DMS53 (cell line): ENCODE results near the gene PRSS53.

ENCODE experiments used
- DNase-seq: peaks from one replicate; lab custom pipeline; 2025; lab: John Stamatoyannopoulos, UW

Gene PRSS53

DNA sequence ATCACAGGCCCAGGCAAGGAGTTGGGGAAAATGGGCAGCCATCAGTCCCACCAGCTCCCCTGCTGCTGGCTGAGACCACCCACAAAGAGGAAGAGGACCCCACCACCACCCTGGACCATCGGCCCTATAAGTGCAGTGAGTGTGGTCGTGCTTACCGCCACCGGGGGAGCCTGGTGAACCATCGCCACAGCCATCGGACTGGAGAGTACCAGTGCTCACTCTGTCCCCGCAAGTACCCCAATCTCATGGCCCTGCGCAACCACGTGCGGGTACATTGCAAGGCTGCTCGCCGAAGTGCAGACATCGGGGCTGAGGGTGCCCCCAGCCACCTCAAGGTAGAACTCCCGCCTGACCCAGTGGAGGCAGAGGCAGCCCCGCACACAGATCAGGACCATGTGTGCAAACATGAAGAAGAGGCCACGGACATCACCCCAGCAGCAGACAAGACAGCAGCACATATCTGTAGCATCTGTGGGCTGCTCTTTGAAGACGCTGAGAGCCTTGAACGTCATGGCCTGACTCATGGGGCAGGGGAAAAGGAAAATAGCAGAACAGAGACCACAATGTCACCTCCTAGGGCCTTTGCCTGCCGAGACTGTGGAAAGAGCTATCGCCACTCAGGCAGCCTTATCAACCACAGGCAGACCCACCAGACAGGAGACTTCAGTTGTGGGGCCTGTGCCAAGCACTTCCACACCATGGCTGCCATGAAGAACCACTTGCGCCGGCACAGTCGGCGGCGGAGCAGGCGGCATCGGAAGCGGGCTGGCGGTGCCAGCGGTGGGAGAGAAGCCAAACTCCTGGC lies 10.9 kb downstream of the PRSS53 start:
- DNase-seq: no peak

DNA sequence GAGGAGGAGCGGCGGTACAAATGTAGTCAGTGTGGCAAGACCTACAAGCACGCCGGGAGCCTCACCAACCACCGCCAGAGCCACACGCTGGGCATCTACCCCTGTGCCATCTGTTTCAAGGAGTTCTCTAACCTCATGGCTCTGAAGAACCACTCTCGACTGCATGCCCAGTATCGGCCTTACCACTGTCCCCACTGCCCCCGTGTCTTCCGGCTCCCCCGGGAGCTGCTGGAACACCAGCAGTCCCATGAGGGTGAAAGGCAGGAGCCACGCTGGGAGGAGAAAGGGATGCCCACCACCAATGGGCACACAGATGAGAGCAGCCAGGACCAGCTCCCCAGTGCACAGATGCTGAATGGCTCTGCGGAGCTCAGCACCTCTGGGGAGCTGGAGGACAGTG lies 11.7 kb downstream of the PRSS53 start:
- no peak for DNase-seq

DNA sequence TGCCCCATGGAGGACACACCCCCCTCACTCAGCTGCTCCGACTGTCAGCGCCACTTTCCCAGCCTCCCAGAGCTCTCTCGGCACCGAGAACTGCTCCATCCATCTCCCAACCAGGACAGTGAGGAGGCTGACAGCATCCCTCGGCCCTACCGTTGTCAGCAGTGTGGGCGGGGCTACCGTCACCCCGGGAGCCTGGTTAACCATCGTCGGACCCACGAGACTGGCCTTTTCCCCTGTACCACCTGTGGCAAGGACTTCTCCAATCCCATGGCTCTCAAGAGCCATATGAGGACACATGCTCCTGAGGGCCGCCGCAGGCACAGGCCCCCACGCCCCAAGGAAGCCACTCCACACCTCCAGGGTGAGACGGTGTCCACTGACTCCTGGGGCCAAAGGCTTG lies 12.4 kb downstream of the PRSS53 start:
- DNase-seq: no peak

DNA sequence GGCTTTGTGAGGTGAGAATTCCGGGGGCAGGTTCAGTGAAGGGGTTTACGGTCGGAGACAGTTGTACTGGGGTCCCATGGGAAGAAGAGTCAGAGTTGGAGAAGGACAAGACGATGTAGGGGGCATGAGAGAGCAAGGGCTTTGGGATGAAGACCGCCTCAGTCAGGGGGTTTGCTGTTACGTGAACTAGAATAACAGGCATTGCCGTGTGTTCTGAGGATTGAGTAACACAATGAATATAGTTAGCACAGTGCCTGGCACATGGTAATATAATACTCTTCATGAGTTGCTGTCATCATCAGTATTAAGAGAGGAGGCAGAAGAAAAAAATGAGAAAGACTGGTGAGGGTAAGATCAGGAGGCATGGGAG lies 13.9 kb downstream of the PRSS53 start:
- peak; percentile 24 for DNase-seq

DNA sequence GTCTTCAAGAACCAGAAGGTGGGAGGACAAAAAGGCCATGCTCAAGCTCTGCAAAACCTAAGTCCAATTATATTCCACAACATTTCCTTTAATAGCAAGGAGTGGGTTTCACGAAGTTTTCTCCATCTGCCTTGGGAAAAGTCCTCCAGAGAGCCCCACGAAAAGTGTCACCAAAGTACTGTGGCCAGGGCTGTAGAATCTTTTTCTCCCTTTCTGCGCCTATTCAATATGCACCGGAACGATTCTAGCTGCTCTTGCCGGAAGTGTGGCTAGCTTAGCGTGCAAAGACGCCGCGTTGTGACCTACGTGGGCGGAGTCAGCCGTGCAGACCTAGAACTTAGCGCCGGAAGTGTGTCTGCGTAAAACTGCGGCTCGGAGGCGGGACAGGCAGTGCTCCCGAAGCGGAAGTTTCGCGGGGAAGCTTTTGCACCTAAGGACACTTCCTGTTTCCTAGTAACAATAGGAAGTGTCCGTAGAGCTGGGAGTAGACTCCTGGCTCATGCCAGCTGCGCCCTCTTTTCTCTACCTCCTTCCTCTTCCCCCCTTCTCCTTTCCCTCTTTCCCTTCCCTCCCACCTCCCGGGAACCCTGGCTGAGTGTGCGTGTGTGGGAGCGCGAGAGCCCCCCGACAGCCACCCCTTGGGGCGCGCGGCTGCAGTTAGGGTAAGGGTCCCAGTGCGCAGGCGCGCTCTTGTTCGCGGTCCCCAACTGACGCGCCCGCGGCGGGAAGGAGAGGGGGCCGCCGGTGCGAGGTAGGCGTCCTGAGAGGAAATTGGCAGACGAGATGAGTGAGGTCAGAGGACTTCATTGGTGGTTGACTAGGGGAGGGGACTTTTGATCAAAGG lies 14.6 kb downstream of the PRSS53 start, which contains the start of the genes ZNF646 and ZNF668:
ZNF646 (plus strand) TSS at position 453 of the 844 bp plus-strand sequence. CDS start 1,903 bp downstream, outside the sequence.
ZNF668 (minus strand) TSS at position 271 of the 844 bp plus-strand sequence. CDS start 9,781 bp downstream, outside the sequence.
- DNase-seq: peak; percentile 99

DNA sequence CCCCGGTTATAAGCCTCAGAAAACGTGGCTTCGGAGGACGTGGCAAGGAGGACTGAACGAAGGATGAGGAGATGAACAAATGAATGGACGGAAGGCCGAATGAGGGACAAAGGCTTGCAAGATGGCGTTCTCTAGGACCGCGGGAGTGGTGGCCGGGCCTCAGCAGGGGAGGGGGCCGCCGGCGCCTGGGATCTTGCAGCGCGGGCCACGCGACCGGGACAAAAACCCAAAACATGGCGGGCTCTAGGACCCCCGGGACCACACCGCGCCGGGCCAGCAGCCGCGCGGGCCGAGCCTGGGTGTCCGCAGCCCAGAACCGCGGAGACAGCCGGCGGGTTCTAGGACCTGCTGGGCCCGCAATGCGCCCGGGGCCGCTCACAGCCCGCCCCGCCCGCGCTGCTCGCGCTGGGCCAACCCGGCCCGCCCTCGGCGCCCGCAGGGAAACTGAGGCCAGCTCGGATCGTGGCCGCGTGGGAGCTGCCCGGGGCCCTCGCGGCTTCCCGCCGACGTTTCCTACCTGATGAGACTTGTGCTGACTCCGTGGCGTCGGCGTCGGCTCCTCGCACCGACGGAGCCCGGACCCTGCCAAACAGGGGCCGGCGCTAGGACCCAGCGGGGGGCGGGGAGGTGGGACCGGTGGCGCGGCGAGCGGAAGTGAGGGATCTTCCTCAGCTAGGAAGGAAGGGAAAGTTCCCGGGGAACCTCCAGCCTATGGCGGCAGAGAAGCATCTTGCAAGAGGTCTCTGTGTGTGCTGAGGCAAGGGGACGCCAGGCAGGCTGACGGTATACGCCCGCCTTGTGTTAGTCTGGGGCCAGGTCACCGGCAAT lies 15.4 kb downstream of the PRSS53 start:
- peak; percentile 93 for DNase-seq

DNA sequence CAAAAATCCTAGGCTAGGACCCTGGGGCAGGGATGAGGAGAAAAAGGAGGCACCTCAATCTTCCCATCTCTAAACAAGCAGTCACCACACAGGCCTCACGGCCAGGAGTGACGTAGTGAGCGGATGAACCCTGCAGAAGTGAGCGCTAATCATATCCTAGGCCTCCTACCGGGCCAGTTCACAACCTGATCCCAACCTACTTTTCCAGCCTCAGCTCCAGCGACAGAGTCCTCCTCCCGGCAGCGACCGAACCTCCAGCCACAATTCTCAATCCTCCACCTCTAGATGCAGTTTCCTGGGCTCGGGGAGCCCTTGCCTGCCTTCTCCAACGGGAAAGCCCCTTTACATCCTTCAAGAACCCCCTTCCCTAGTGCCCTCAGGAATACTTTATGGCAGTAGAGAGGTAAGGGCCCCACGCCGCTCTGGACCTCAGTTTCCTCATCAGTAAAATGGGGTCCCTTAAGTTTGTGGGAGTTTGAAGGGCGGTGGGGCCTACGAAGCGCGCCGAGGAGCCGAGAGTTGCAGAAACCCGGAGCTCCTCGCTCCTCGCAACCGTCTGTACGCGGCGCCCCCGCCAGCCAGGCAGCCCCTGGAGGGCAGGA lies 16.1 kb downstream of the PRSS53 start:
- DNase-seq: peak; percentile 47

DNA sequence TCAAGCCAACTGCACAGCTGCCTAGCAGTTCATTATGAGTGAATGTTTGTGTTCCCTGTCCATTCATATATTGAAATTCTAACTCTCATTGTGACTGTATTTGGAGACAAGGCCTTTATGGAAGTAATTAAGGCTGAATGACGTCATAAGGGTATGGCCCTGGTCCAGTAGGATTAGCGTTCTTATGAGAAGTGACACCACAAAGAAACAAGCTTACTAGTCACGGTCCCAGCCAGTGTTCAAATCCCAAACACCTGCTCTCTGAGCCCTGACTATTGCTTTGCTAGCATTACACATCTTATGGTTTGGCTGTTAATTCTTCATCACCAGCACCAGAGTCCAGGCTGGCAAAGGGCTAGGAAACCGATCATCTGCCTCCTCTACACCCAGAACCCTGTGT lies 16.9 kb downstream of the PRSS53 start:
- no peak for DNase-seq

DNA sequence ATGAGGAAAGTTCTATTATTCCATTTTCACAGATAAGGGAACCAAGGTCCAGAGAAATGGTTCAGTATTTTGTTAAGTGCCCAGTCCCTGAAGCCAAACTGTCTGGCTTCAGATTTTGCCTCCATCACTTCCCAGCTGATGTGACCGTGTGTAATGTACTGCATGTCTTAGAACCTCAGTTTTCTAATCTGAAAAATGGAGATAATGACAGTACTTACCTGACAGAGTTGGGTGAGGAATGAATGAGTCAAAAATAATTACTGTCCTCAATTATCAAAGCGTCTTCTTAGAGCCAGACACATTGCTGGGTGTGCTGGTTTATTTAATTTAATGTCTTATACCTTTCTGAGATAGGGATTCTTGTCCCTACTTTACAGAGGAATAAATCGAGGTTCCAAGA lies 21.4 kb downstream of the PRSS53 start:
- DNase-seq: no peak

DNA sequence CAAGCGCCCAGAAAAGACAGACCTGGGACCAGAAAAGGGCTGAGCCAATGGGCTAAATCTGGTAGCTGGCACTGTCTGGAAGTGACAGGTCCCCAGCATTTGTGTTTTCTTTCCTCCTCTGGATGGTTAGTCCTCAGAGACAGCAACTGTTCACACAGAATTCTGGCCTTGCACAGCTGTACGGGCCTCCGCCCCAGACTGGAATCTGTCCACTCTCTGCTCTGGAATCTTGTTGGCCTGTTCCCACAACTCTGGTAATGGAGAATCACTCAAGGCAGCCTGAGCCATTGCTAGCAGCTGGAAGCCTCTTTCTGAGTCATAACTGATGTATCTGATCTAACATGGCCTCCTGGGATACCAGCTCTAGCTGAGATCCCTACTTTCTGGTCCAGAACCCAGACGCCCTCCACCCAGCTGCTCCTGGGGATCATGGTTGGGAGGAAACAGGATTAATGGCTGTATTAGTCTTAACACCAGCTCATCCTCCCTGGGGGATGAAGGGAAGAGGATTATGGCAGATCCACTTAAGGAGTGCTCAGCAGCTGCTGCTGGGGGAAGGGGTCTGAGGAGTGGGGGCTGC lies 23.8 kb downstream of the PRSS53 start:
- no peak for DNase-seq

DNA sequence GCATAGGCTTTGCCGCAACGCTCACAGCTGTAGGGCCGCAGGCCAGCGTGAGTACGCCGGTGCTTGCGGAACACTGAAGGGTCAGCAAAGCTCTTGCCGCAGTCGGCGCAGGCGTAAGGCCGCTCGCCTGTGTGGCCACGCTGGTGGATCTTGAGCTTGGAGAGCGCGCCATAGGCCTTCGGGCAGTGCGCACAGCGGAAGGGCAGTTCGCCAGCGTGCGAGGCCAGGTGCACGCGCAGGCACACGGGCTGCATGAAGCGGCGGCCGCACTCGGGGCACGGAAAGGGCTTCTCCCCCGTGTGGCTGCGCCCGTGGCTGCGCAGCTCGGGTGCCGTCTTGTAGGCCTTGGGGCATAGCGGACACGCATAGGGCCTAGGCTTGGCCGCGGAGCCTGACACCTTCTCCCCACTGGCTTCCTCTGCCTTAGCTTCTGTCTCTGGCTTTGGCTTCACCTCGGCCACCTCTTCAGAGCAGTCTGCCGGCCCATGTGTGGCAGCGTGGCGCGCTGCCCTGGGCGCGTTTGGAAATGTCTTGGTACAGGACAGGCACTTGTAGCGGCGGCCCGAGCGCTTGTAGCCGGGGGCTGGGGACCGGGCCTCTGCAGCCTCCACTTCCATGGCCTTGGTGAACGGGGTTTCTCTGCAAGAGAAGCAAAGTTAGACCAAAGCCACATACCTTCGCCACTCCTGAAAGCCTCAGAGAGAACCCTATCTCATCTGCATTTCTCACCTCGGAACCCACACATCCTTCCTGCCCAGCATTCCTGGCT lies 24.7 kb downstream of the PRSS53 start:
- DNase-seq: no peak

DNA sequence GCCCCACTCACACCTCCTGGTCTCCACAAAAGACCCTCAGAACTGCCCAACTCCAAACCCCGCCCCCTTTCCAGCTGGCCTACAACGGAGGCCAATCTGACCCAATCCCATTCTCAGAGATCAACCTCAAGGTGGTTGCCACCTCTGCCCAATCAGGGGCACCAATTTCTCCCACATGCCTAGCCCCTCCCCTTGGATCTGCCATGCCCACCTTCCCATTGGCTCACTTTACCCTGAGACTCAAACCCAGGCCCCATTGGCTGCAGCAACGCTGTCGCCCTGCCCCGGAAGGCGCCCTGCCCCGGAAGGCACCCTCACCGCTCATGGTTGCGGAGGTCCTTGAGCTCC lies 25.3 kb downstream of the PRSS53 start:
- no peak for DNase-seq

DNA sequence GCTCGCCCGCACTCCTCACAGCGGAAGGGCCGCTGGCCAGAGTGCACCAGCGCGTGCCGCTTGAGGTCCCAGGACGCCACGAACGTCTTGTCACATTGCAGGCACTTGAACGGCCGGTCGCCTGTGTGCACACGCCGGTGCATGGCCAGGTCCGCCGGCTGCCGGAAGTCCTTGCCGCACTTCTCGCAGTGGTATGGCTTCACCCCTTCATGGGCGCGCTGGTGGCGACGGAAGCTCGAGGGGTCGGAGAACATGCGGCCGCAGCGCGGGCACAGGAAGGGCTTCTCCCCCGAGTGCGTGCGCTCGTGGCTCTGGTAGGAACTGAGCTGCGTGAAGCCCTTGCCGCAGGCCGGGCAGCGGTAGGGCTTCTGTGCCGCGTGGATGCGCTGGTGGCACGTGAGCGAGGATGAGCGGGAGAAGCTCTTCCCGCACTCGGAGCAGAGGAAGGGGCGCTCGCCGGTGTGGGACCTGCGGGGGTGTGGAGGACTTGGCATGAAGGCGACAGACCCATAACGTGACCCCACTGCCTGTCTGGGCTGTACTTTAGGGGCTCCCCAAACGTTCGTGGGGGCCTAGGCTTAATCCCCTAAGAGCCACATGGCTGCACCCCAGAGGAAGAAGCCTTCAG lies 26.8 kb downstream of the PRSS53 start:
- DNase-seq: no peak

DNA sequence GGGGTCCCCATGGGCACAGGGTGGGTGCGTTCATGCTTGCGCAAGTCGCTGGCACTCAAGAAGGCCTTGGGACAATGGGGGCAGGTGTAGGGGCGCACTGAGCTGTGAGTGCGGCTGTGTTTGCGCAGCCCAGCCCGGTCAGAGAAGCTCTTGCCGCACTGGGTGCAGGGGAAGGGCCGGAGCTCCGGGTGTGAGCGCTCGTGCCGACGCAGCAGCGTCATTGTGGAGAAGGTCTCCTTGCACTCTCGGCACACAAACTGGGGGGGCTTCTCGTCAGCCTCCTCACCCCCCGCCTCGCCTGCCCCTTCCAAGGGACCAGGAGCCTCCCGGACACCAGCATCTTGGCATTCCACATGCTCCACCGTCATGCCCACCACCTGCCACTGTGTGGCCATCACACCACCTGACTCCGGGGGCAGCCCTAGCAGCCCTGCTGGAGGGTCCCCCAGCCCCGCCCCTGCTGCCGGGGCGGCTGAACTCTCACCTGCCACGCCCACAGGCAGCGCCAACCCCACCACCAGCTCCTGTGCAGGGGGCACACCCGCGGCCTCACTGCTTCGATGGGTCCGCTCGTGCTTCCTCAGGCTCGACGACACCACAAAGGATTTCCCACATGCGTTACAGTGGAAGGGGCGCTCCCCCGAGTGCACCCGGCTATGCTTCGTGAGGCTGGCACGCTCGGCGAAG lies 27.5 kb downstream of the PRSS53 start:
- DNase-seq: no peak

DNA sequence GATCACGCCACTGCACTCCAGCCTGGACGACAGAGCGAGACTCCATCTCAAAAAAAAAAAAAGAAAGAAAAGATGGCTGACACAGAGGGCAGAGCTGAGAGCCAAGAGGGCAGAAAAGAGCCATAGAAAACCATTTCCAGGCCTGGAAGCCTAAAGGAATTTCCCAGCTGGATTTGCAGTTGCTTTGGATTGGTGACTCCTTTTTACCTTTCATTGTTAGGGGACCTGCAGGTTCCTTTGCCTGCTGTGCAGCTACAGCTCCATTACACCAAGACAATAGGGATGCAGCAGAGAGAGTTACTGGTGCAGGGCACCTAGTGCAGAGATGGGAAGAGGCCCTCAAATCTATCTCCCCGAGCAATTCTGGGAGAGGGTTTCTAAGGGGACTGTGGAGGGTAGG lies 33.1 kb downstream of the PRSS53 start:
- no peak for DNase-seq

DNA sequence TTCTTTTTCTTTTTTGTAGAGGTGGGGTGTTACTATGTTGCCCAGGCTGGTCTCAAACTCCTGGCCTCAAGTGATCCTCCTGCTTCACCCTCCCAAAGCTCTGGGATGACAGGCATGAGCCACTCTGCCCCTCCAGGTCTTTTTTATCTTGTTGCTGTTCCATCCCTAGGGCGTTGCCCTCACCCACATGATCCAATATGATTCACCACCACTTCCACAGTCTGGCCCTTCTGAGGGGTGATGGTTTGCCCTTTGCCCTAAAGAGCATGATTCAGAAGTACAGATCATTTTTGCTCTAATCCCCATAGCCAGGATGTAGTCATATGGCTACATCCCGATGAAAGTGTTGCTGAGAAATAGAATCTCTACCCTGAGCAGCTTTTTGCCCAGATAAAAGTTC lies 36.6 kb downstream of the PRSS53 start:
- DNase-seq: peak; percentile 59

DNA sequence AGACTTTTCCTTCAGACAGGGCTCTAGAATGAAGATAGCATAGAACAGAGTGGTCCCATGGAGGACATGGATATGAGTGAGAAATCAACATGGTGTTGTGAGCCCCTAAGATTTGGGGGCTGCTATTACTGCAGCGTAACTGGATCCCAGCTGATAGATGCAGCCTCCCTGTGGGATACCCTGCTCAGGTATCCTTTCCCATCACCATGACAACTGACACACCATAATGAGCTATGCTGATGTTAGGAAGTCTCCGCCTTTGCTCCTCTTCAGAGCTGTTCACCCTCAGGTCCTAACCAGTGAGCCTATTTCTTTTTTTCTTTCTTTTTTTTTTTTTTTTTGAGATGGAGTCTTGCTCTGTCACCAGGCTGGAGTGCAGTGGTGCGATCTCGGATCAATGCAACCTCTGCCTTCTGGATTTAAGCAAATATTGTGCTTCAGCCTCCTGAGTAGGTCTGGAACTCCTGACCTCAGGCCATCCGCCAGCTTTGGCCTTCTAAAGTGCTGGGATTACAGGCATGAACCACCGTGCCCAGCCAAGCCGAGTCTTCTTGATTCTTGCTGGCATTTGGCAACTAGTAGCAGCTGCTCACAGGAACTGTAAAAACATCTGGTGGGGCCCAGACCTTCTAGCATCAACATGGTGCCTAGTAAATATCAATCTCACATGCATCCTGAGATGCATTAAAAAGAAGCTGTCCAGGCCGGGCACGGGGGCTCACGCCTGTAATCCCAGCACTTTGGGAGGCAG lies 38.3 kb downstream of the PRSS53 start:
- peak; percentile 12 for DNase-seq

DNA sequence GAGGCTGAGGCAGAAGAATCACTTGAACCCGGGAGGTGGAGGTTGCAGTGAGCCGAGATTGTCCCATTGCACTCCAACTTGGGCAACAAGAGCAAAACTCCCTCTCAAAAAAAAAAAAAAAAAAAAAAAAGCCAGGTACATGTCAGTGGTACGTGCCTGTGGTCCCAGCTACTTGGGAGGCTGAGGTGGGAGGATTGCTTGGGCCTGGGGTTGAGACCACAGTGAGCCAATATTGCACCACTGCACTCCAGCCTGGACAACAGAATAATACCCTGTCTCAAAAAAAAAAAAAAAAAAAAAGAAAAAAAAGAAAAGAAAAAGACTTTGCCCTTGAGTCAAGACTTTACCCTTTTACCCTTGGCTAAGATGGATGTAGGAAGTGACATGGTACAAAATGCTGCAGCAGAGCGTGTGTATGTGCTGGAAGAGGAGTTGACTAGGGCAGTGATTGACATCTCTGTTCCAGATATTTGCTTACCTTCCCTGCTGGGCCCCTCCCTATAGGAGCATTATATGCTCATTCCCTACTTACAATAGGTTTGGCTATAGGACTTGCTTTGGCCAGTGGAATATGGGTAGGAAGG lies 44.8 kb downstream of the PRSS53 start:
- DNase-seq: no peak

DNA sequence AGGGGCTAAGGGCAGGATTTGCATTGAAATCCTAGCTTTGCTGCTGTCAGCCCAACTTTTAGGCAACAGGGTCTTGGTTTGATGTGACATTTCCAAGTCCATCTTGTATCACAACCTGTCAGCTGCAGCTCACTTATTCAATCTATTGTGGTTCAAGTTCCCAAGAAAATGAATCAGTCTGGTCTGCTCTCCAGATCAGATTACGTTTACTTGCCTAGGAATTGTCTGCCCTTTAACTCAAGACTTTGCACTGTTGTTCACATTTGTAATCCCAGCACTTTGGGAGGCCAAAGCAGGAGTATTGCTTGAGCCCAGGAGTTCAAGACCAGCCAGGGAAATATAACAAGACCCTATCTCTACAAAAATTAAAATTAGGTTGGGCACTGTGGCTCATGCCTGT lies 45.4 kb downstream of the PRSS53 start:
- no peak for DNase-seq
